Calu3 (cell line): ENCODE measurements around the gene JDP2. TPM values are rescaled to one million over a fixed set of nuclear protein-coding genes. Genes with fewer than 3 reads are reported as not detected.

Experiments used
- BruUV-seq: library from RNA; stranded (reverse); fragments of 400-500 nt; replicated peaks from 2 replicates; lab custom pipeline; 2021; lab: Mats Ljungman, UMichigan
- CTCF ChIA-PET: fragments of 300-600 bp; sonication (Branson Sonifier 250); formaldehyde crosslinking; loops from one replicate; lab custom pipeline; 2022; ENCODE audit warnings: antibody characterized with exemption; lab: Charles Lee
- DNase-seq: peaks from one replicate; pipeline ENCODE4 v3.0.0; 2022
- H3K27ac Mint-ChIP-seq: one replicate; pipeline ENCODE4 v1.8.0; 2022; ENCODE audit warnings: mixed read lengths; ENCODE audit not compliant: unreplicated experiment
- H3K27me3 Mint-ChIP-seq: one replicate; pipeline ENCODE4 v1.8.0; 2022; ENCODE audit warnings: mixed read lengths; ENCODE audit not compliant: unreplicated experiment
- H3K36me3 Mint-ChIP-seq: one replicate; pipeline ENCODE4 v1.8.0; 2022; ENCODE audit warnings: mild to moderate bottlenecking, moderate library complexity, mixed read lengths; ENCODE audit not compliant: insufficient read depth, unreplicated experiment
- H3K4me1 Mint-ChIP-seq: one replicate; pipeline ENCODE4 v1.8.0; 2022; ENCODE audit warnings: mild to moderate bottlenecking, low read depth, mixed read lengths; ENCODE audit not compliant: unreplicated experiment
- H3K4me3 Mint-ChIP-seq: one replicate; pipeline ENCODE4 v1.8.0; 2022; ENCODE audit warnings: mild to moderate bottlenecking, low read depth, moderate library complexity, mixed read lengths; ENCODE audit not compliant: unreplicated experiment
- H3K9me3 Mint-ChIP-seq: one replicate; pipeline ENCODE4 v1.8.0; 2022; ENCODE audit warnings: low read depth, mixed read lengths; ENCODE audit not compliant: unreplicated experiment
- CTCF ChIP-seq: fragments of 200-600 bp; IDR thresholded peaks from one replicate; pipeline ENCODE4 v1.8.0; 2022; ENCODE audit warnings: antibody characterized with exemption; ENCODE audit not compliant: unreplicated experiment
- intact Hi-C: fragments of 100-400 bp; cut with micrococcal nuclease; formaldehyde crosslinking; loops from one replicate; pipeline ENCODE4 v1.10.0; 2022; ENCODE audit not compliant: unreplicated experiment
- total RNA-seq: library from RNA; stranded (reverse); gene quantifications from 2 replicates; pipeline ENCODE4 v1.2.3, GENCODE V29; 2022

The JDP2 gene
- total RNA-seq, 1 experiment from 2014 or later: 24.1 TPM

GRCh38 chr14:75461755-75462349 lies 34.0 kb downstream of the JDP2 start:
- intact Hi-C loops: no loop called here
- Mint-ChIP-seq H3K9me3 (no peaks in the 10 kb centered on the region), H3K4me3 (no peak overlapping the region), H3K4me1 (peaks cover under 1% of the 10 kb centered on the region), H3K36me3 (peaks cover 6% of the 10 kb centered on the region), H3K27me3 (no peaks in the 10 kb centered on the region), H3K27ac (no peak overlapping the region)
- no peak for DNase-seq
- BruUV-seq: no TSS peak
- CTCF ChIA-PET: interaction anchor here (0.5 to 1.8 kb wide), 2 partner anchors 99 to 153 kb away, joined by 3 to 7 read pairs; no protein-coding TSS in a partner anchor
- TF ChIP-seq CTCF: no peak

- no peak overlapping the region for H3K27ac Mint-ChIP-seq
These were observed 36.8 kb downstream of the JDP2 start for GRCh38 chr14:75464626-75465025.

GRCh38 chr14:75467763-75468162 lies 39.9 kb downstream of the JDP2 start:
- no peaks in the 10 kb centered on the region for H3K9me3 Mint-ChIP-seq
- TF ChIP-seq CTCF: no peak
- intact Hi-C loops: no loop called here
- no peak overlapping the region for H3K27ac Mint-ChIP-seq
- H3K36me3 Mint-ChIP-seq: peaks cover 10% of the 10 kb centered on the region
- no peak overlapping the region for H3K4me3 Mint-ChIP-seq
- no peak for DNase-seq
- no peaks in the 10 kb centered on the region for H3K27me3 Mint-ChIP-seq
- no TSS peak for BruUV-seq
- CTCF ChIA-PET: no interaction called here
- no peaks in the 10 kb centered on the region for H3K4me1 Mint-ChIP-seq

More at GRCh38 chr14:75464626-75465025, 36.8 kb downstream of the JDP2 start:
- Mint-ChIP-seq H3K27me3 (no peaks in the 10 kb centered on the region), H3K36me3 (peaks cover 10% of the 10 kb centered on the region), H3K4me3 (no peak overlapping the region), H3K9me3 (no peaks in the 10 kb centered on the region), H3K4me1 (no peaks in the 10 kb centered on the region)
- BruUV-seq: no TSS peak
- no peak for TF ChIP-seq CTCF
- CTCF ChIA-PET: interaction anchor here (0.5 kb wide), 1 partner anchor 151 kb away, joined by 3 read pairs; no protein-coding TSS in a partner anchor
- no peak for DNase-seq
- intact Hi-C loops: no loop called here

DNA sequence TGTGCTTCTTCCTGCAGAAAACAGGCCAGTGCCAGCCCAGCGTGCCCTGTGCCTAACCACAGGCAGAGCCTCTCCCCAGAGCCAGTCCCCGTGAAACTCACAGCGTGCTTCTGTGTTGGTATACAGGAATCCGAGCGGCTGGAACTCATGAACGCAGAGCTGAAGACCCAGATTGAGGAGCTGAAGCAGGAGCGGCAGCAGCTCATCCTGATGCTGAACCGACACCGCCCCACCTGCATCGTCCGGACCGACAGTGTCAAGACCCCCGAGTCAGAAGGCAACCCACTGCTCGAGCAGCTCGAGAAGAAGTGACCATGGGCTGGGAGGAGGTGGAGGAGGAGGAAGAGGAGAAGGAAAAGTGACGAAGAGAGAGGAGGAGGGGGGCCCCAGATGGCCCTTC lies 41.3 kb downstream of the JDP2 start:
- no peak for TF ChIP-seq CTCF
- H3K36me3 Mint-ChIP-seq: peaks cover 14% of the 10 kb centered on the region
- intact Hi-C loops: no loop called here
- BruUV-seq: no TSS peak
- H3K9me3 Mint-ChIP-seq: no peaks in the 10 kb centered on the region
- no peak overlapping the region for H3K27ac Mint-ChIP-seq
- CTCF ChIA-PET: no interaction called here
- H3K27me3 Mint-ChIP-seq: no peaks in the 10 kb centered on the region
- DNase-seq: no peak
- no peaks in the 10 kb centered on the region for H3K4me1 Mint-ChIP-seq
- no peak overlapping the region for H3K4me3 Mint-ChIP-seq
